Ascending aorta (tissue), 2 donors: Measurements from ENCODE around the gene PIF1. TPM values are rescaled to one million over a fixed set of nuclear protein-coding genes. Genes with fewer than 3 reads are reported as not detected.
A peak's percentile ranks its signal among the peaks of the same experiment; 100 is the strongest.

Experiments
- DNase-seq, 2 donors: peaks; one replicate each; pipeline ENCODE4 v3.0.0-alpha.2; 2019; ENCODE audit warnings: low spot score in 2 of 2
- H3K27ac ChIP-seq, 2 donors: fragments of 200-600 bp; sonication (generic); one replicate each; pipeline ENCODE4 v1.5.1; 2016 to 2017; ENCODE audit warnings: mild to moderate bottlenecking in 1 of 2
- H3K27me3 ChIP-seq: fragments of 200-600 bp; sonication (generic); one replicate; pipeline ENCODE4 v1.5.1; 2017
- H3K36me3 ChIP-seq, 2 donors: fragments of 200-600 bp; sonication (generic); one replicate each; pipeline ENCODE4 v1.5.1; 2016
- H3K4me1 ChIP-seq, 2 donors: fragments of 200-600 bp; sonication (generic); one replicate each; pipeline ENCODE4 v1.5.1; 2016 to 2017; ENCODE audit warnings: mild to moderate bottlenecking in 1 of 2
- H3K4me3 ChIP-seq, 2 donors: fragments of 200-600 bp; sonication (generic); one replicate each; pipeline ENCODE4 v1.5.1; 2016 to 2017; ENCODE audit warnings: mild to moderate bottlenecking in 1 of 2
- H3K9me3 ChIP-seq, 2 donors: fragments of 200-600 bp; sonication (generic); one replicate each; pipeline ENCODE4 v1.5.1; 2016
- CTCF ChIP-seq, 3 experiments: fragments of 200-600 bp in 2 of 3; fragments of 450-650 bp in 1 of 3; sonication (generic) in 2 of 3; IDR thresholded peaks; one replicate each; pipeline ENCODE4 v1.5.1; 2016 to 2019; ENCODE audit warnings: antibody characterized with exemption in 3 of 3, mild to moderate bottlenecking in 1 of 3, moderate library complexity in 1 of 3
- intact Hi-C: fragments of 100-400 bp; cut with DNase I; formaldehyde crosslinking; loops from one replicate; pipeline ENCODE4 v1.15.1; 2023
- total RNA-seq: library from RNA; depleted of rRNA; stranded (reverse); fragments of >200 nt; gene quantifications from one replicate; pipeline ENCODE4 v1.1.0, GENCODE V29; 2016

PIF1 gene
- total RNA-seq, 1 donor from 2014 or later, result not detected

DNA sequence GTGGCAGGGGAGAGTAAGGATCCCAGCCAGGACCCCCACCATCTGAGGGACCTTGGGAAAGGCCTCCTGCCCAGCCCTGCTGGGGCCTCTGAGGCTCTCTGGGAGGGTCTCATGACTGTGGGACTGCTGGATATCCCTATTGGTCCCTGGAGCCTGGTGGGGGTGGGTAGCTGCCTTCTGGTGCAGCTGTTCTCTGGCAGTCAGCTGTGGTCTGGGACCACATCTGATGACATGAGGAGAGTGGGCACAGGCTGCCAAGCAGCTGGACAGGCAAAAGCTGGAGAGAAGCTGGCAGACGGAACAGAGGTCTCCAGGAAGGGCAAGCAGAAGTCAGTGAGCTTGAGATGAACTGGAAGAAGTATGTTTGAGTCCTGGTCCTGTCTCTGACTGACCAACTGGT is 38.6 kb upstream of the PIF1 start:
- intact Hi-C loops, result no loop called here
- peaks cover 63 to 71% of the 10 kb centered on the region in 2 donors for H3K36me3 ChIP-seq
- H3K27ac ChIP-seq, result no peak overlapping the region
- no peaks in the 10 kb centered on the region for H3K27me3 ChIP-seq
- no peak for TF ChIP-seq CTCF (IDR thresholded peaks at IDR 0.05)
- no peaks in the 10 kb centered on the region for H3K9me3 ChIP-seq
- H3K4me3 ChIP-seq, result no peak overlapping the region
- DNase-seq, result no peak
- H3K4me1 ChIP-seq, result no peaks in the 10 kb centered on the region

DNA sequence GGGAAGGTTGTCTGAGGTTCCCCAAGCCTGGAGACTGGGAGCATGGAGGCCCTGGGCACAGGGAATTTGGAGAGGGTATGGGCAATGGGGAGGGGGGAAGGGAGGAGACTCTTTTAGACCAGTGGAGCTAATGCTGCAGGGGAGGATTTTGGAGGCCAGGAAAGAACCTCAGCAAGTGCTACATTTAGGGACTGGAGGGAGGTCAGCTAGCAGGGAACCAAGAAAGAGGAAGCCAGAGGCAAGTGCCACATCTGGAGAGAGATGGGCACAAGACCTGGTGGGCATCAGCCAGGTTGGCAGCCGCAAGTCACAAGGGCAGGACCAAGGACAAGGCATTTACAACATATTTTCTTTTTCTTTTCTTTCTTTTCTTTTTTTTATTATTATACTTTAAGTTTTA is 37.0 kb upstream of the PIF1 start:
- Histone ChIP-seq H3K4me3 (no peak overlapping the region), H3K4me1 (peaks cover under 1 to 7% of the 10 kb centered on the region in 2 donors), H3K27ac (no peak overlapping the region), H3K36me3 (peaks cover 58 to 66% of the 10 kb centered on the region in 2 donors), H3K27me3 (no peaks in the 10 kb centered on the region), H3K9me3 (no peaks in the 10 kb centered on the region)
- DNase-seq, result no peak
- TF ChIP-seq CTCF (IDR thresholded peaks at IDR 0.05), result no peak
- intact Hi-C loops, result no loop called here

- Histone ChIP-seq H3K36me3 (peaks cover 54 to 62% of the 10 kb centered on the region in 2 donors), H3K4me1 (peaks cover 3 to 12% of the 10 kb centered on the region in 2 donors), H3K27me3 (no peaks in the 10 kb centered on the region), H3K4me3 (no peak overlapping the region), H3K9me3 (no peaks in the 10 kb centered on the region), H3K27ac (no peak overlapping the region)
- no peak for DNase-seq
- intact Hi-C loops, result no loop called here
- no peak for TF ChIP-seq CTCF (IDR thresholded peaks at IDR 0.05)
Observed at GRCh38 chr15:64861960-64862359, 36.5 kb upstream of the PIF1 start.

- TF ChIP-seq CTCF (IDR thresholded peaks at IDR 0.05), result no peak
- no peak overlapping the region for H3K4me3 ChIP-seq
- no peak for DNase-seq
- H3K9me3 ChIP-seq, result no peaks in the 10 kb centered on the region
- peaks cover 47 to 56% of the 10 kb centered on the region in 2 donors for H3K36me3 ChIP-seq
- H3K4me1 ChIP-seq, result peaks cover 3 to 18% of the 10 kb centered on the region in 2 donors
- no peaks in the 10 kb centered on the region for H3K27me3 ChIP-seq
- intact Hi-C loops, result no loop called here
- no peak overlapping the region for H3K27ac ChIP-seq
Observed at GRCh38 chr15:64861331-64861730, 35.9 kb upstream of the PIF1 start.

- Histone ChIP-seq H3K27ac (peak overlapping the region in 1 of 2 donors; percentile 3), H3K9me3 (no peaks in the 10 kb centered on the region), H3K36me3 (peaks cover 36 to 49% of the 10 kb centered on the region in 2 donors), H3K4me1 (peaks cover 3 to 22% of the 10 kb centered on the region in 2 donors), H3K4me3 (no peak overlapping the region), H3K27me3 (no peaks in the 10 kb centered on the region)
- TF ChIP-seq CTCF (IDR thresholded peaks at IDR 0.05), result no peak
- DNase-seq, result no peak
- intact Hi-C loops, result no loop called here
Observed at GRCh38 chr15:64859226-64859625, 33.8 kb upstream of the PIF1 start.

GRCh38 chr15:64858021-64858575 is 32.7 kb upstream of the PIF1 start:
- intact Hi-C loops, result no loop called here
- DNase-seq, result no peak
- Histone ChIP-seq H3K27ac (peak overlapping the region; percentile 76 to 81), H3K4me3 (no peak overlapping the region), H3K4me1 (peaks cover 8 to 27% of the 10 kb centered on the region in 2 donors), H3K9me3 (no peaks in the 10 kb centered on the region), H3K36me3 (peaks cover 33 to 45% of the 10 kb centered on the region in 2 donors), H3K27me3 (no peaks in the 10 kb centered on the region)
- TF ChIP-seq CTCF (IDR thresholded peaks at IDR 0.05), result no peak
